Psoas muscle (tissue), 8 donors: ENCODE measurements around the gene TEAD1. TPM values are rescaled to one million over a fixed set of nuclear protein-coding genes. Genes with fewer than 3 reads are reported as not detected.

Source experiments
- ATAC-seq, 4 donors: fragments of 200-7000 bp; cut with Tn5 transposase; one replicate each; pipeline ENCODE4 v1.9.1; 2020; ENCODE audit warnings: moderate library complexity in 3 of 4, mild to moderate bottlenecking in 2 of 4
- DNase-seq, 2 donors: peaks; one replicate each; pipeline ENCODE4 v3.0.0-alpha.2; 2020
- H3K27ac ChIP-seq: fragments of 200-600 bp; one replicate; pipeline ENCODE4 v1.8.0; 2022
- H3K27me3 ChIP-seq, 3 donors: fragments of 200-600 bp in 1 of 3; one replicate each; pipeline versions ENCODE4 v1.6.1 to v1.8.0; 2013 to 2022; ENCODE audit warnings: low read length in 2 of 3, mild to moderate bottlenecking in 2 of 3, moderate library complexity in 1 of 3; ENCODE audit not compliant: insufficient read depth in 3 of 3
- H3K36me3 ChIP-seq, 2 donors: fragments of 200-600 bp in 1 of 2; one replicate each; pipeline versions ENCODE4 v1.6.1 to v1.8.0; 2013 to 2022; ENCODE audit warnings: low read depth in 1 of 2, mild to moderate bottlenecking in 1 of 2, moderate library complexity in 1 of 2; ENCODE audit not compliant: insufficient read depth in 1 of 2
- H3K4me1 ChIP-seq: fragments of 200-600 bp; one replicate; pipeline ENCODE4 v1.8.0; 2022
- H3K4me3 ChIP-seq: fragments of 200-600 bp; one replicate; pipeline ENCODE4 v1.8.0; 2022; ENCODE audit warnings: mild to moderate bottlenecking
- H3K9me3 ChIP-seq: fragments of 200-600 bp; one replicate; pipeline ENCODE4 v1.8.0; 2022
- CTCF ChIP-seq: fragments of 200-600 bp; IDR thresholded peaks from one replicate; pipeline ENCODE4 v1.8.0; 2022; ENCODE audit warnings: antibody characterized with exemption
- WGBS, 3 donors: extraction: QIAGEN DNeasy Blood & Tissue Kit; methylation state at CpG; one replicate each; pipeline versions ENCODE4 v1.1.6 to v1.1.7; 2013; 5-methylcytosine and 5-hydroxymethylcytosine counted together
- intact Hi-C, 2 donors: fragments of 100-400 bp; cut with DNase I; formaldehyde crosslinking; loops; one replicate each; pipeline versions ENCODE4 v1.11.0 to v1.14.2; 2022
- polyA plus RNA-seq, 3 donors: library from polyadenylated mRNA; stranded (reverse); fragments of 200-250 nt; gene quantifications; one replicate each; pipeline ENCODE4 v1.2.3, GENCODE V29; 2013
- total RNA-seq, 4 donors: library from RNA; stranded (reverse); fragmentation: NEBNext Ultra II Directional in 2 of 4; extraction: Animal tissue kit (Norgen Biotek cat#: 25700) in 2 of 4; gene quantifications; one replicate each; pipeline versions ENCODE4 v1.2.1 to v1.2.4, GENCODE V29; 2021 to 2023
- donor health status: healthy with polysubstance abuse.
- donor health status: DM: no; HTN: no; CAD: no; lungs with moderate emphysema.
- donor health status: Bipolar disorder and iron deficiency.
- donor health status: healthy.
- donor health status: DM: yes; HTN: yes; CAD: no.
- donor health status: DM: no; HTN: no; CAD: no.
- donor health status: DM: no; HTN: no; CAD: no.
- donor health status: DM: yes; HTN: yes; CAD: no.

TEAD1 gene
- total and polyA plus RNA-seq, 7 donors, result 11.3 to 178 (median 112) TPM

- no peak for ATAC-seq
- 86 to 90% (median 86%) methylated on average over 6 of the region's 6 CpGs for WGBS, 3 donors
- intact Hi-C loops, result no loop called here
- peaks cover 23% of the 10 kb centered on the region for H3K4me1 ChIP-seq
- H3K27me3 ChIP-seq, result no peaks in the 10 kb centered on the region
- no peak overlapping the region for H3K27ac ChIP-seq
- peaks cover 11 to 17% of the 10 kb centered on the region in 2 donors for H3K36me3 ChIP-seq
- DNase-seq, result no peak
- H3K4me3 ChIP-seq, result no peak overlapping the region
- TF ChIP-seq CTCF, result no peak
- no peaks in the 10 kb centered on the region for H3K9me3 ChIP-seq
Measured at GRCh38 chr11:12902791-12903486, 228.7 kb downstream of the TEAD1 start.

GRCh38 chr11:12905435-12905834 is 231.2 kb downstream of the TEAD1 start:
- ATAC-seq, result no peak
- Histone ChIP-seq H3K9me3 (no peaks in the 10 kb centered on the region), H3K4me1 (peaks cover 9% of the 10 kb centered on the region), H3K27me3 (no peaks in the 10 kb centered on the region), H3K36me3 (peaks cover 11 to 17% of the 10 kb centered on the region in 2 donors), H3K4me3 (no peak overlapping the region), H3K27ac (no peak overlapping the region)
- WGBS, 3 donors, result 91 to 96% (median 94%) methylated on average over 4 of the region's 4 CpGs
- intact Hi-C loops, result no loop called here
- no peak for TF ChIP-seq CTCF
- DNase-seq, result no peak

- no peak for TF ChIP-seq CTCF
- no peak for DNase-seq
- Histone ChIP-seq H3K27ac (no peak overlapping the region), H3K4me1 (no peaks in the 10 kb centered on the region), H3K4me3 (no peak overlapping the region), H3K36me3 (peaks cover 11 to 17% of the 10 kb centered on the region in 2 donors), H3K9me3 (no peaks in the 10 kb centered on the region), H3K27me3 (no peaks in the 10 kb centered on the region)
- no peak for ATAC-seq
- intact Hi-C loops, result no loop called here
- WGBS, 3 donors, result 97 to 98% (median 97%) methylated on average over 4 of the region's 4 CpGs
Measured at GRCh38 chr11:12906501-12906900, 232.3 kb downstream of the TEAD1 start.

GRCh38 chr11:12909879-12910278 is 235.7 kb downstream of the TEAD1 start:
- DNase-seq (no peak), ATAC-seq (no peak)
- H3K4me3 ChIP-seq, result no peak overlapping the region
- no peaks in the 10 kb centered on the region for H3K9me3 ChIP-seq
- H3K27ac ChIP-seq, result no peak overlapping the region
- TF ChIP-seq CTCF, result no peak
- no peaks in the 10 kb centered on the region for H3K27me3 ChIP-seq
- H3K36me3 ChIP-seq, result no peaks in the 10 kb centered on the region
- peaks cover 13% of the 10 kb centered on the region for H3K4me1 ChIP-seq
- intact Hi-C loops, result no loop called here
- WGBS, 3 donors, result 76 to 84% (median 84%) methylated on average over 2 of the region's 2 CpGs
